Measurements from ENCODE around the gene P2RY4.

GRCh38 chrX:70226687-70227086, 33.3 kb downstream of the P2RY4 start:
- TF ChIP-seq, protein P1, sequence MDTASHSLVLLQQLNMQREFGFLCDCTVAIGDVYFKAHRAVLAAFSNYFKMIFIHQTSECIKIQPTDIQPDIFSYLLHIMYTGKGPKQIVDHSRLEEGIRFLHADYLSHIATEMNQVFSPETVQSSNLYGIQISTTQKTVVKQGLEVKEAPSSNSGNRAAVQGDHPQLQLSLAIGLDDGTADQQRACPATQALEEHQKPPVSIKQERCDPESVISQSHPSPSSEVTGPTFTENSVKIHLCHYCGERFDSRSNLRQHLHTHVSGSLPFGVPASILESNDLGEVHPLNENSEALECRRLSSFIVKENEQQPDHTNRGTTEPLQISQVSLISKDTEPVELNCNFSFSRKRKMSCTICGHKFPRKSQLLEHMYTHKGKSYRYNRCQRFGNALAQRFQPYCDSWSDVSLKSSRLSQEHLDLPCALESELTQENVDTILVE (CRISPR knock-in tag; IDR thresholded peaks at IDR 0.05), result no peak
- TF ChIP-seq EP300 (IDR thresholded peaks at IDR 0.05; ENCODE audit: low read depth in 2 of 2, low read length in 2 of 2) (no peak), EP300 (CRISPR knock-in tag; IDR thresholded peaks at IDR 0.05; ENCODE audit: borderline replicate concordance) (no peak), ZGPAT (CRISPR knock-in tag; IDR thresholded peaks at IDR 0.05) (no peak), ZNF501 (CRISPR knock-in tag; IDR thresholded peaks at IDR 0.05) (no peak), GABPB1 (CRISPR knock-in tag; IDR thresholded peaks at IDR 0.05) (no peak), MTA1 (CRISPR knock-in tag; IDR thresholded peaks at IDR 0.05; ENCODE audit: borderline replicate concordance) (no peak), MEIS2 (CRISPR knock-in tag; IDR thresholded peaks at IDR 0.05) (no peak), POLR2A (IDR thresholded peaks at IDR 0.05; ENCODE audit: insufficient read depth in 1 of 2, low read depth in 2 of 2, low read length in 2 of 2) (no peak), KDM5A (IDR thresholded peaks at IDR 0.05; ENCODE audit: borderline replicate concordance, low read length) (no peak), RNF2 (conservative IDR thresholded peaks at IDR 0.05; ENCODE audit: low read depth) (no peak)
- TF ChIP-seq, protein P2, sequence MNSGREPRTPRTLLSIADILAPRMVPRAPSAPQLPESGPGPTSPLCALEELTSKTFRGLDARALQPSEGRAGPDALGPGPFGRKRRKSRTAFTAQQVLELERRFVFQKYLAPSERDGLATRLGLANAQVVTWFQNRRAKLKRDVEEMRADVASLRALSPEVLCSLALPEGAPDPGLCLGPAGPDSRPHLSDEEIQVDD (CRISPR knock-in tag; IDR thresholded peaks at IDR 0.05; ENCODE audit: borderline replicate concordance), result no peak
- TF ChIP-seq, protein P3, sequence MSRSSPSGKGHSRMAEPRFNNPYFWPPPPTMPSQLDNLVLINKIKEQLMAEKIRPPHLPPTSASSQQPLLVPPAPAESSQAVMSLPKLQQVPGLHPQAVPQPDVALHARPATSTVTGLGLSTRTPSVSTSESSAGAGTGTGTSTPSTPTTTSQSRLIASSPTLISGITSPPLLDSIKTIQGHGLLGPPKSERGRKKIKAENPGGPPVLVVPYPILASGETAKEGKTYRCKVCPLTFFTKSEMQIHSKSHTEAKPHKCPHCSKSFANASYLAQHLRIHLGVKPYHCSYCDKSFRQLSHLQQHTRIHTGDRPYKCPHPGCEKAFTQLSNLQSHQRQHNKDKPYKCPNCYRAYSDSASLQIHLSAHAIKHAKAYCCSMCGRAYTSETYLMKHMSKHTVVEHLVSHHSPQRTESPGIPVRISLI (CRISPR knock-in tag; IDR thresholded peaks at IDR 0.05; ENCODE audit: borderline replicate concordance), result no peak

All from HepG2 (cell line).